ENCODE measurements around the gene PSMD3. TPM values are rescaled to one million over a fixed set of nuclear protein-coding genes. Genes with fewer than 3 reads are reported as not detected.

Gene PSMD3
- total and polyA plus RNA-seq, 2 of the 4 experiments (the other 2 are of a cell fraction): 123 to 155 TPM

DNA sequence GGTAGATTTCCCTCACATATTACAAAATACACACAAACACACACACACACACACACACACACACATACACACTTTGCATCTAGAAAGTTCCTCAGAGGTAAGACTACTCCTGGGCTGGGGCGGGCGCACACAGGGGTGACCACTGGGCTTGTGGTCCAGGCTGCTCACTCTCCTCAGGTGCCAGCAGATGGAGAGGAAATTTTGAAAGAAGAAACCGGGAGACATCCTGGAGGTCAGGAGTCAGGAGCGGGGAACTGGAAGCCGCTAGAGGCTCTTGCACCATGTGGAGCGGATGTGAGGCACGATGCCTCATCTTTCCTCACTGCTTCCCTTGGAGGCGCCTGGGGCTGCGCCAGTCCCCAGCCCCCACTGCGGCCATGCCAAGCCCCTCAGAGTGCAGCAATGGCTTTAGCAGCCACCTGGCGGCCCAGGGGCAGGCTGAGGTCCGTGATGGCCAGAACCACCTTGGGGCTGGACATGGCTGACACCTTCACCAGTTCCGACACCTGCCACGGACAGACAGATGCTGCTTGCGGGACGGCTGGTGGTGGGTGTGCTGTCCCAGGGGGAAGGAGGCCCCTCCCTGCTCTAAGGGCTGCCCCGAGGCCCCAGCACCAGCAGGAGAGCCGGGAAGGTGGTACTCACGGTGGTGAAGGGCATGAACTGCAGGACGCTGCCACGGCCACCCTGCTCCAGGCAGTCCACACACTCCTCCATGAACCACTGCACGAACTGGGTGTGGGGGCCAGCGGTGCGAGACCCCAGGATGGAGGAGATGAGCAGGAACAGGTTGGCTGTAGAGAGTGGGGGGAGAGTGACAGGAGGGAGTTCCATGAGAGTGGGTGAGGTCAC, 38.8 kb downstream of the PSMD3 start (continued):
- TF ChIP-seq, protein P1, sequence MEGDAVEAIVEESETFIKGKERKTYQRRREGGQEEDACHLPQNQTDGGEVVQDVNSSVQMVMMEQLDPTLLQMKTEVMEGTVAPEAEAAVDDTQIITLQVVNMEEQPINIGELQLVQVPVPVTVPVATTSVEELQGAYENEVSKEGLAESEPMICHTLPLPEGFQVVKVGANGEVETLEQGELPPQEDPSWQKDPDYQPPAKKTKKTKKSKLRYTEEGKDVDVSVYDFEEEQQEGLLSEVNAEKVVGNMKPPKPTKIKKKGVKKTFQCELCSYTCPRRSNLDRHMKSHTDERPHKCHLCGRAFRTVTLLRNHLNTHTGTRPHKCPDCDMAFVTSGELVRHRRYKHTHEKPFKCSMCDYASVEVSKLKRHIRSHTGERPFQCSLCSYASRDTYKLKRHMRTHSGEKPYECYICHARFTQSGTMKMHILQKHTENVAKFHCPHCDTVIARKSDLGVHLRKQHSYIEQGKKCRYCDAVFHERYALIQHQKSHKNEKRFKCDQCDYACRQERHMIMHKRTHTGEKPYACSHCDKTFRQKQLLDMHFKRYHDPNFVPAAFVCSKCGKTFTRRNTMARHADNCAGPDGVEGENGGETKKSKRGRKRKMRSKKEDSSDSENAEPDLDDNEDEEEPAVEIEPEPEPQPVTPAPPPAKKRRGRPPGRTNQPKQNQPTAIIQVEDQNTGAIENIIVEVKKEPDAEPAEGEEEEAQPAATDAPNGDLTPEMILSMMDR (conservative IDR thresholded peaks at IDR 0.05; ENCODE audit: low read depth, low read length): no peak

GRCh38 chr17:40020146-40020545, 39.5 kb downstream of the PSMD3 start:
- Histone ChIP-seq H2BK120ac (ENCODE audit: low read depth, low read length) (peak overlapping the region; percentile 85), H3K4me2 (ENCODE audit: low read depth, low read length) (no peak overlapping the region), H2AK9ac (replicated peaks; ENCODE audit: low read depth, low read length, poor library complexity) (peak overlapping the region; percentile 60), H3K18ac (ENCODE audit: low read depth, low read length) (no peak overlapping the region), H3K9me3 (ENCODE audit: control insufficient read depth, insufficient read depth, low read length) (no peaks in the 10 kb centered on the region), H4K8ac (ENCODE audit: low read depth in 2 of 2, low read length in 2 of 2) (peak overlapping the region; percentile 19 to 31; a peak in 2 of 4 replicates), H3K27ac (ENCODE audit: insufficient read depth, low read length) (no peak overlapping the region; the same call in 1 of the 2 replicates), H2AK5ac (ENCODE audit: low read depth, low read length) (peak overlapping the region; percentile 87), H3K4me3 (ENCODE audit: insufficient read depth, low read depth, low read length) (no peak overlapping the region), H3K23ac (ENCODE audit: low read depth, low read length) (no peak overlapping the region), H3K14ac (replicated peaks; ENCODE audit: low read depth, low read length) (no peak overlapping the region), H4K20me1 (ENCODE audit: insufficient read depth, low read length) (no peaks in the 10 kb centered on the region), H4K5ac (ENCODE audit: low read depth, low read length) (no peak overlapping the region), H3K9me1 (ENCODE audit: insufficient read depth, low read length) (peaks cover 2% of the 10 kb centered on the region; the same call in 1 of the 2 replicates), H2AFZ (replicated peaks; ENCODE audit: low read length, poor library complexity) (peak overlapping the region; percentile 24), H2BK5ac (ENCODE audit: low read depth, low read length, poor library complexity, severe bottlenecking) (peak overlapping the region; percentile 19), H3K56ac (ENCODE audit: extremely low read depth, insufficient read depth, low read length) (0 out of 2 replicates have a peak overlapping the region, but pooled peaks have one; percentile 9), H3K36me3 (ENCODE audit: control insufficient read depth, insufficient read depth, low read length) (peaks cover 21% of the 10 kb centered on the region; the same call in 1 of the 2 replicates), H3K4ac (ENCODE audit: low read depth, low read length) (peak overlapping the region; percentile 51), H4K91ac (ENCODE audit: insufficient read depth, low read depth, low read length) (peak overlapping the region; percentile 66; the same call in 1 of the 2 replicates), H3K27me3 (ENCODE audit: control insufficient read depth, insufficient read depth, low read length) (no peaks in the 10 kb centered on the region), H3K4me1 (ENCODE audit: control insufficient read depth, insufficient read depth, low read length) (peaks cover 36% of the 10 kb centered on the region), H2BK15ac (ENCODE audit: low read depth, low read length) (peak overlapping the region; percentile 81; the same call in 2 of the 3 replicates), H2BK20ac (ENCODE audit: low read depth, low read length) (peak overlapping the region; percentile 77; the same call in 1 of the 2 replicates), H3K79me1 (ENCODE audit: low read depth in 1 of 2, low read length in 2 of 2) (0 out of 4 replicates have a peak, but pooled peaks cover 0 to 6% of the 10 kb centered on the region in 2 experiments), H3K9ac (ENCODE audit: low read depth, low read length) (no peak overlapping the region)
- ATAC-seq (ENCODE audit: low read depth) (no peak), DNase-seq (no peak)
- ChIA-PET CTCF (no interaction called here), POLR2A (ENCODE audit: unreplicated experiment) (no interaction called here)
- dilution Hi-C loops (cut with HindIII; ENCODE audit: low sequenced_read_pairs, unreplicated experiment) (no loop called here), intact Hi-C loops (cut with micrococcal nuclease) (no loop called here), in situ Hi-C loops (cut with MboI; ENCODE audit: low sequenced_read_pairs) (loop anchor here (10.0 kb wide), 1 partner anchor 265 kb away; the partner anchor contains the start of gene CDC6)
- BruUV-seq (replicated peaks): no TSS peak
- WGBS, 2 experiments (ENCODE audit: extremely low coverage in 2 of 2, insufficient read length in 1 of 2): 83% methylated on average over 10 of the region's 13 CpGs; no CpG with 5 or more reads in 1 of the 2 experiments
- no peak for TF ChIP-seq BHLHE40 (IDR thresholded peaks at IDR 0.05; ENCODE audit: low read depth, low read length)
- no peak for TF ChIP-seq USF2 (IDR thresholded peaks at IDR 0.05; ENCODE audit: low read depth, low read length)
- TF ChIP-seq CEBPB (IDR thresholded peaks at IDR 0.05; ENCODE audit: low read depth, low read length): no peak
- TF ChIP-seq, protein P1 (conservative IDR thresholded peaks at IDR 0.05; ENCODE audit: low read depth, low read length): no peak
- no peak for TF ChIP-seq MXI1 (IDR thresholded peaks at IDR 0.05; ENCODE audit: borderline replicate concordance, low read depth, low read length)
- TF ChIP-seq RFX5 (IDR thresholded peaks at IDR 0.05; ENCODE audit: low read depth, low read length): no peak
- no peak for TF ChIP-seq MAZ (IDR thresholded peaks at IDR 0.05; ENCODE audit: borderline replicate concordance, low read depth, low read length)
- no peak for TF ChIP-seq CHD1 (IDR thresholded peaks at IDR 0.05; ENCODE audit: low read depth, low read length)
- no peak for TF ChIP-seq SMC3 (IDR thresholded peaks at IDR 0.05; ENCODE audit: low read depth, low read length)
